Activated CD8-positive, alpha-beta T cell treated with anti-CD3 and anti-CD28 coated beads for 36 hours (primary cell): ENCODE data around the gene SEMA4C. TPM values are rescaled to one million over a fixed set of nuclear protein-coding genes. Genes with fewer than 3 reads are reported as not detected.

Experiments
- ATAC-seq: fragments of 200-7000 bp; cut with Tn5 transposase; one replicate; pipeline ENCODE4 v1.10.0; 2021; ENCODE audit warnings: mild to moderate bottlenecking, moderate library complexity
- CTCF ChIA-PET: fragments of 350-600 bp; sonication (Branson Sonifier 250); formaldehyde crosslinking; loops from one replicate; lab custom pipeline; 2021; ENCODE audit warnings: antibody characterized with exemption; lab: Charles Lee
- POLR2A ChIA-PET: fragments of 350-600 bp; sonication (Branson Sonifier 250); formaldehyde crosslinking; loops from one replicate; lab custom pipeline; 2021; ENCODE audit warnings: antibody characterized with exemption; lab: Charles Lee
- DNase-seq: peaks from one replicate; pipeline ENCODE4 v3.0.0-alpha.2; 2020
- H3K27ac Mint-ChIP-seq: one replicate; pipeline ENCODE4 v1.8.0; 2021; ENCODE audit warnings: mild to moderate bottlenecking, mixed read lengths
- H3K27me3 Mint-ChIP-seq: one replicate; pipeline ENCODE4 v1.8.0; 2021; ENCODE audit warnings: mixed read lengths
- H3K36me3 Mint-ChIP-seq: one replicate; pipeline ENCODE4 v1.8.0; 2021; ENCODE audit warnings: low read depth, mixed read lengths
- H3K4me1 Mint-ChIP-seq: one replicate; pipeline ENCODE4 v1.8.0; 2021; ENCODE audit warnings: low read depth, mixed read lengths
- H3K4me3 Mint-ChIP-seq: one replicate; pipeline ENCODE4 v1.8.0; 2021; ENCODE audit warnings: mild to moderate bottlenecking, moderate library complexity, mixed read lengths
- H3K9me3 Mint-ChIP-seq: one replicate; pipeline ENCODE4 v1.8.0; 2021; ENCODE audit warnings: mixed read lengths
- intact Hi-C: fragments of 100-400 bp; cut with micrococcal nuclease; formaldehyde crosslinking; loops from one replicate; pipeline ENCODE4 v1.10.0; 2022
- total RNA-seq, 2 experiments: library from RNA; stranded (reverse); gene quantifications; one replicate each; pipeline ENCODE4 v1.2.3, GENCODE V29; 2021
- TF ChIP-seq, protein P1 (sequence below): fragments of 200-600 bp; IDR thresholded peaks from one replicate; pipeline ENCODE4 v1.8.0; 2022; ENCODE audit warnings: antibody characterized with exemption, mild to moderate bottlenecking

Gene SEMA4C
- total RNA-seq, 2 experiments from 2014 or later, result 10.4 to 12.4 TPM

DNA sequence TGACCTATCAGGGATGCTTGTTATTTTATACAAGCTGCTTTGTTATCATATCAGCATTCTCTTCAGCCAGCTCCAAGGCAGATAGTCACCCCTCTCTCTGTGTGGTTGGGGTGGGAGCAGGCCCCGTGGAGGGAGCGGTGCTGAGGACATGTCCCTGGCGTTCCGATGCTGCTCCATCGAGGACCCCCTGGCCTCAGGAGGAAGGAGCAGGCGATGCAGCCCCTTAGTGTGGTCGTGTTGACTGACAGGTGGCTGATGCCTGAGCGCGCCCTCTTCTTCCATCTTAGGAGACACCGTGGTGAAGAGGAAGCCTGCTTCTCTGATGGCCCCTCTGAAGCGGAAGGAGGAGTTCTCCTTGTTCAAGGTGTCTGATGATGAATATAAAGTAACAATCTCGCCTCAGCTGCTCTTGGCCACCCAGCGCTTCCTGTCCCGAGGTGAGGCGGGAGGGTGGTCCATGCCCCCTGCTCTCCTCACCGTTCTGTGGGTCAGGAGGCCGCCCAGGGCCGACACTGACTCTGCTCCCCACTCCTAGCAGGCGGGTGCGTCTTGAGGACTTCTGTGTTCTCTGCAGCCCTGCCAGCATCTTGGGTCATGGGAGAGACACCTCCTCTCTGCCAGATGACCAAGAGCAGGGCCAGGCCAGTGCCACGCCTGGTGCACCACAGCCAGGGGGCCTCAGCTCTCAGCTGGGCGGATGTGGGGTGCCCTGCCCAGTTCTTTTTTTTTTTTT, 43.2 kb downstream of the SEMA4C start:
- H3K4me1 Mint-ChIP-seq, result peaks cover under 1% of the 10 kb centered on the region
- H3K36me3 Mint-ChIP-seq, result peaks cover 22% of the 10 kb centered on the region
- no peak overlapping the region for H3K4me3 Mint-ChIP-seq
- H3K27ac Mint-ChIP-seq, result no peak overlapping the region
- no peaks in the 10 kb centered on the region for H3K9me3 Mint-ChIP-seq
- intact Hi-C loops, result no loop called here
- CTCF ChIA-PET, result no interaction called here
- ATAC-seq (no peak), DNase-seq (no peak)
- TF ChIP-seq, protein P1, sequence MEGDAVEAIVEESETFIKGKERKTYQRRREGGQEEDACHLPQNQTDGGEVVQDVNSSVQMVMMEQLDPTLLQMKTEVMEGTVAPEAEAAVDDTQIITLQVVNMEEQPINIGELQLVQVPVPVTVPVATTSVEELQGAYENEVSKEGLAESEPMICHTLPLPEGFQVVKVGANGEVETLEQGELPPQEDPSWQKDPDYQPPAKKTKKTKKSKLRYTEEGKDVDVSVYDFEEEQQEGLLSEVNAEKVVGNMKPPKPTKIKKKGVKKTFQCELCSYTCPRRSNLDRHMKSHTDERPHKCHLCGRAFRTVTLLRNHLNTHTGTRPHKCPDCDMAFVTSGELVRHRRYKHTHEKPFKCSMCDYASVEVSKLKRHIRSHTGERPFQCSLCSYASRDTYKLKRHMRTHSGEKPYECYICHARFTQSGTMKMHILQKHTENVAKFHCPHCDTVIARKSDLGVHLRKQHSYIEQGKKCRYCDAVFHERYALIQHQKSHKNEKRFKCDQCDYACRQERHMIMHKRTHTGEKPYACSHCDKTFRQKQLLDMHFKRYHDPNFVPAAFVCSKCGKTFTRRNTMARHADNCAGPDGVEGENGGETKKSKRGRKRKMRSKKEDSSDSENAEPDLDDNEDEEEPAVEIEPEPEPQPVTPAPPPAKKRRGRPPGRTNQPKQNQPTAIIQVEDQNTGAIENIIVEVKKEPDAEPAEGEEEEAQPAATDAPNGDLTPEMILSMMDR, result no peak
- POLR2A ChIA-PET, result no interaction called here
- H3K27me3 Mint-ChIP-seq, result no peaks in the 10 kb centered on the region

DNA sequence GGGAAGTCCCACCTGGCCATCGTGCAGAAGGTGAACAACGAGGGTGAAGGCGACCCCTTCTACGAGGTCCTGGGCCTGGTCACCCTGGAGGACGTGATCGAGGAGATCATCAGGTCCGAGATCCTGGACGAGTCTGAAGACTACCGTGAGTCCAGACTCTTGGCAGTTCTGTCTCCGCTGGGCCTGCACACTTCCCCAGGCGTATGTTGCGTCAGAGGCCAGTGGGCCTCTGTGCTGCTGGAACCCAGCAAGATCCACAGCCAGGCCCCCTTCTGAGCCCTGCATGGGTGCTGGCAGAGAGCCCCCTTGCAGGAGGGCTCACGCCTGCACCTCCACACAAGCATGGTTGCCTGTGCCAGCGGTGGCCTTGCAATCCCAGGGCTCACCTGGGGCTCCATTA, 44.8 kb downstream of the SEMA4C start:
- no peak for ATAC-seq
- no peak for DNase-seq
- TF ChIP-seq, protein P1, result no peak
- ChIA-PET POLR2A (no interaction called here), CTCF (interaction anchor here (0.7 to 1.7 kb wide), 2 partner anchors 20 to 62 kb away, joined by 3 to 4 read pairs; no protein-coding TSS in a partner anchor)
- Mint-ChIP-seq H3K36me3 (peaks cover 14% of the 10 kb centered on the region), H3K4me3 (no peak overlapping the region), H3K9me3 (no peaks in the 10 kb centered on the region), H3K4me1 (peaks cover 17% of the 10 kb centered on the region), H3K27ac (no peak overlapping the region), H3K27me3 (no peaks in the 10 kb centered on the region)
- intact Hi-C loops, result no loop called here

DNA sequence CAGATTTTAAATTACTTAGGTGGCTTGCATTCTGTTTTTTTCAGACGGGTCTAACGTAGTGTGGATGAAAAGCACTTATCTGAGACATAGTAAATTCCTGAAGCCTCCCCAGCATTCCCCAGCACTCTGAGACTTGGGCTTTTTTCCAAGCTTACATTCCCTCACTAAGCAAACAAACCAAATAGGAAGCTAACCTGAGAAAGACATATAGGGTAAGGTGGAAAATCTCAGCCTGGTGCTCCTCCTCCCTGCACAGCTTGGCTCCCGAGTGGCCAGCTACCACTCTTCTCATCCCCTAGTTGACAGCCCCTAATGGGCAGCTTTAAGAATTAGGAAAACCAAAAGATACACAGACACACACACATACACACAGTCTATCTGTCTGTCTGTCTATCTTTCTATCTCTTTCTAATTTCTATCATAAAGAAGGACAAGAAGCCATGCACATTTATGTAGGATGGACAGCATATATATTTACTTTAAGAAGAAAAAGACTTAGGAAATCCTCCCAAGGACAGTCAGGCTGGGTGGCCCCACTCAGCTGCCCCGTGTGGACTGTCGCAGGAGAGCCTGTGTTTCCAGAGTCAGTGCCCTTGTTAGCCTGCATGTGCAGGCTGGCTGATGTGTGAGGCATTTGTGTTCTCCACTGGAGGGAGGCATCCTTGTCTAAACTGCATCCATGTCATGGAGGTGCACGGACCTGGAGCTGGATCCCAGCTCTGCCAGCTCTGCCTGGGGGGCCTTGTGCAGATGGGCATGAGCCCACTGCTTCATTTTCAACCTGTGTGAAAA, 45.6 kb downstream of the SEMA4C start:
- Mint-ChIP-seq H3K27ac (peak overlapping the region; percentile 34), H3K4me3 (no peak overlapping the region), H3K27me3 (no peaks in the 10 kb centered on the region), H3K36me3 (peaks cover 14% of the 10 kb centered on the region), H3K9me3 (no peaks in the 10 kb centered on the region), H3K4me1 (peaks cover 24% of the 10 kb centered on the region)
- ChIA-PET CTCF (interaction anchor here (0.7 to 1.7 kb wide), 3 partner anchors 9 to 61 kb away, joined by 3 to 6 read pairs (median 4); no protein-coding TSS in a partner anchor), POLR2A (interaction anchor here (1.2 kb wide), 1 partner anchor 33 kb away, joined by 3 read pairs; no protein-coding TSS in a partner anchor)
- TF ChIP-seq, protein P1, result no peak
- ATAC-seq (no peak), DNase-seq (no peak)
- intact Hi-C loops, result no loop called here

DNA sequence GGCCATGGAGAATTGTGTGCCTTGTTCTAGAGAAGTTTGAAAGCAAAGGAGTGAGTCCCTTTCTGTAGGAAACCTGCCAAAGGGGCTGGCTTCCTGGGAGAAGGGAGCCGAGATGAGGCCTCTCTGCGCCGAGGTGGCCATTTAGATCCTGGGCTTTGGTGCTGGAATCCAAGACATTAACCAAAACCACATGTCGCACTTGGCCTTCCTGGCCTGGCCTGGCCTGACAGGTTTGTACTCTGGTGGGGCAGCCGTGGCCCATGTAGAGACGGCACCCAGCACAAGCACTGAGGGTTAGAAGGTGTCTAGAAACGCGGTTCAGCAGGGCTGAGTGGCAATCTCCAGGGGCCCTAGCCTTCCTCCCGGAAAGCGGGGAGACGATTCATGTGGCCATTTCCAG, 46.7 kb downstream of the SEMA4C start:
- no peak for DNase-seq
- Mint-ChIP-seq H3K27ac (no peak overlapping the region), H3K36me3 (peaks cover 10% of the 10 kb centered on the region), H3K4me3 (no peak overlapping the region), H3K9me3 (no peaks in the 10 kb centered on the region), H3K27me3 (no peaks in the 10 kb centered on the region), H3K4me1 (peaks cover 35% of the 10 kb centered on the region)
- intact Hi-C loops, result no loop called here
- ATAC-seq, result no peak
- ChIA-PET CTCF (no interaction called here), POLR2A (interaction anchor here (0.9 to 1.2 kb wide), 2 partner anchors 17 to 34 kb away, joined by 3 read pairs; no protein-coding TSS in a partner anchor)
- TF ChIP-seq, protein P1, result no peak
